Subcutaneous preadipocyte (primary cell): ENCODE measurements around the gene APOH. TPM values are rescaled to one million over a fixed set of nuclear protein-coding genes. Genes with fewer than 3 reads are reported as not detected.

Source experiments
- small RNA-seq: library from RNA; depleted of rRNA; stranded (forward); fragments of <200 nt; gene quantifications from one replicate; pipeline ENCODE3, GENCODE V24; 2012
- total RNA-seq: library from RNA; depleted of rRNA; stranded (reverse); fragments of >200 nt; gene quantifications from 2 replicates; pipeline ENCODE4 v1.2.3, GENCODE V29; 2012

APOH gene, protein sequence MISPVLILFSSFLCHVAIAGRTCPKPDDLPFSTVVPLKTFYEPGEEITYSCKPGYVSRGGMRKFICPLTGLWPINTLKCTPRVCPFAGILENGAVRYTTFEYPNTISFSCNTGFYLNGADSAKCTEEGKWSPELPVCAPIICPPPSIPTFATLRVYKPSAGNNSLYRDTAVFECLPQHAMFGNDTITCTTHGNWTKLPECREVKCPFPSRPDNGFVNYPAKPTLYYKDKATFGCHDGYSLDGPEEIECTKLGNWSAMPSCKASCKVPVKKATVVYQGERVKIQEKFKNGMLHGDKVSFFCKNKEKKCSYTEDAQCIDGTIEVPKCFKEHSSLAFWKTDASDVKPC
- total RNA-seq = not detected in 2 replicates

DNA sequence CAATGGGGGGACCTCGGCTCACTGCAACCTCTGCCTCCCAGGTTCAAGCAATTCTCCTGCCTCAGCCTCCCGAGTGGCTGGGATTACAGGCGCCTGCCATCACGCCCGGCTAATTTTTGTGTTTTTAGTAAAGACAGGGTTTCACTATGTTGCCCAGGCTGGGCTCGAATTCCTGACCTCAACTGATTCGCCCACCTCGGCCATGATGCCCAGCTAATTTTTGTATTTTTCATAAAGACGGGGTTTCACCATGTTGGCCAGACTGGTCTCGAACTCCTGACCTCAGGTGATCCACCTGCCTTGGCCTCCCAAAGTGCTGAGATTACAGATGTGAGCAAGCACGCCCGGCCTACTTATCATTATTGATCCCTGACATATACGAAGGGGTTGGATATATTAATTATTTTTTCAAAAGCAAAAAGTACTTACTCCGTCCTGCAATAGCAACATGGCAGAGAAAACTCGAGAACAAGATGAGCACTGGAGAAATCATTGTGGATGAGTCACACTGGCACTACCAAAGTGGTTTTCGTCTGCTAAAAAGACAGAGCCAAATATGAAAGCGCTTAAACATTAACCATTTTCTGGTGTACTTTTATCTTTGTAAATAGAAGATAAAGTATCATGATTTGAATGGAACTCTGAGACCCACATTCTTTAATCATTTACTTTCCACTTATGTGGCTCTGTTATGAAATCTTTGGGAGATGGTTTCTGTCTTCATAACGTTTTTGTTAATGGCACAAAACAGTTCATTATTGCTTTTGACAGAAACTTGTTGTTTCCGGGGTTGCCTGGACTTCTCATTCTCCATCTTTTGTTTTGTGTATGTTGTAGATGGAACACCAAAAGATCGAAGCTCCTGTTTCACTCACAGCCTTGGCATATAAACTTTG is at the start of gene APOH:
APOH (minus strand) TSS at position 529 of the 896 bp plus-strand sequence; CDS start at position 493, 36 bp downstream.

DNA sequence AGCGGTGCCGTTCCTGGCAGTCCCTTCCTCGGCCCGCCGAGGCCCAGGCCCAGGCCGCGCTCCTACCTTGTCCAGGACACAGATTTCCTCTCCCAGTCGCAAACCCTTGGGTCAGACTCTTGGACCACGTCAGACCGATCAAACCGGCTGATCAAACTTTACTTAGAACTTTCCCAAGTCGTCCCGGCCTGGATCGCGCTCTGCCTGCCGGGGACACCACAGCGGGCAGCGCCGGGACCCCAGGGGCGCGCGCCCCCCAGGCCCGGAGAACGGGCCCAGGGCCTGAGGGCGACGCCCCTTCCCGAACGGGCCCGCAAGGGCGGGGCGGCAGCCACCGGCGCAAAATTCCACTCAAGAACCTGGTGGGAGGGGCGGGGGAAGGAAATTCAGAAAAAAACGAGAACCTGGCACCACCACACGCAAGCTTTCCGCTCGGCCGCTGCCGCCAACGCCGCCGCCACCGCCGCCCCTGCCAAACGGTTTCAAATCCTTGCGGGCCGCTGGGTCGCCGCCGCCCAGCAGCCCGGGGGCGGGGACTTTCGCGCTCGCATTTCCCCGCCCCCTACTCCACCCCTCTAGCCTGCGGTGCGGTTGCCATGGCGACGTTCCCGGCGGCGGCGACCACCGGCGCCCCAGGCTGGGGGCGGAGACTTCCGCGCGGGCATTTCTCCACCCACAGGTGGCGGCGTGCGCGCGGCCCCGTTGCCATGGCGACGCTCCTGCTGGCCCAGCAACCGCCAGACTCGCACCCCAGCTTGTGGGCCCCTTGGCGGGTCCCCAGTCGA is 37.4 kb downstream of the APOH start, which contains the start of gene CEP112:
CEP112 (minus strand) TSS at position 541 of the 785 bp plus-strand sequence.

Small RNAs within 50 kb of the gene (small RNA-seq; reads per million reads assigned to genes)
- 0.16 reads per million for gene RNA5SP444

Other genes starting within 250 kb of the APOH start
- gene CEP112, start 37.3 kb downstream of the APOH start, total RNA-seq = 3.9 and 7.3 TPM in 2 replicates
- 26.5 and 52.4 TPM in 2 replicates for gene PRKCA, start 73.2 kb upstream of the APOH start, total RNA-seq